NCI-H1092 (cell line): Measurements from ENCODE around the gene CCSER1.

Experiments
- DNase-seq: peaks from one replicate; lab custom pipeline; 2025; lab: John Stamatoyannopoulos, UW

Gene CCSER1

DNA sequence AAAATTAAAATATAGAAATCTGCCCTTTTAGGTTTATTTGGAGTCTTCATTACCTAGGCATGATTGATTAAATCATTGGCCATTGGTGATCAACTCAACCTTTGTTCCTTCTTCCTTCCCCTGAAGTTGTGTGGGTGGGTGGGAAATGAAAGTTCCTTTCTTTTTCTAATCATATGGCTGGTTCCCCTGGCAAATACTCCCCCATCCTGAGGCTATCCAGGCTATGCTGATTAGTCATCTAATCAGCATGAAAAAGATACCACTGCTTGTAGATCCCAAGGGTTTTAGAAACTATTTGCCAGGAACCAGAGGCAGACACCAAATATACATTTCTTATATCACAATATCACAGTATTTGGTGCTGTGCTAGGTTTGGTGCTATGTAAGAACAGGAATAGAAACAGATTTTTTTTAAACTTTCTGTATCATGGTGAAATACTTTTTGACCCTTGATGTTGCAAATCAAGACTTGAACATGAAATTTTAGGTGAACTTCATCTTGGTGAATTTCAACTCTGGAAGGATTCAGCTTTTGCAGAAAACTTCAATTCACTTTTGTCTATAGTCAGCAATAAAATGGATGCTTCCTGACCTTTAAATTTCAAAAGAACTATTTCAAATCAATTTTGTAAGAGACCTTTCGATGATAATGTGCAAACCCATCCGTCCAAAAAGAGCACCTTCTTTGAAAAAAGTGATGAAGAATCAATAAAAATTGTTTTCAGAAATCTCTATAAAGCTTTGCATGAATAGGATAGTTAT, 71.1 kb downstream of the CCSER1 start:
- DNase-seq: no peak

DNA sequence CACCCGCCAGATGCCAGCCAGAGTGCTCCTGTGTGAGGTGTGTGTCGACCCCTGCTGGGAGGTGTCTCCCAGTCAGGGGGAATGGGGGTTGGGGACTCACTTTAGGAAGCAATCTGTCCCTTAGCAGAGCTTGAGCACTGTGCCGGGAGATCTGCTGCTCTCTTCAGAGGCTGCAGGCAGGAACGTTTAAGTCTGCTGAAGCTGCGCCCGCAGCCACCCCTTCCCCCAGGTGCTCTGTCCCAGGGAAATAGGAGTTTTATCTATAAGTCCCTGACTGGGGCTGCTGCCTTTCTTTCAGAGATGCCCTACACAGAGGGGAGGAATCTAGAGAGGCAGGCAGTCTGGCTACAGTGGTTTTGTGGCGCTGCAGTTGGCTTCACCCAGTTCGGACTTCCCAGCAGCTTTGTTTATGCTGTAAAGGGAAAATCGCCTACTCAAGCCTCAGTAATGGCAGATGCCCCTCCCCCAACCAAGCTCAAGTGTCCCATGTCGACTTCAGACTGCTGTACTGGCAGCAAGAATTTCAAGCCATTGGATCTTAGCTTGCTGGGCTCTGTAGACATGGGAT, 80.8 kb downstream of the CCSER1 start:
- no peak for DNase-seq

DNA sequence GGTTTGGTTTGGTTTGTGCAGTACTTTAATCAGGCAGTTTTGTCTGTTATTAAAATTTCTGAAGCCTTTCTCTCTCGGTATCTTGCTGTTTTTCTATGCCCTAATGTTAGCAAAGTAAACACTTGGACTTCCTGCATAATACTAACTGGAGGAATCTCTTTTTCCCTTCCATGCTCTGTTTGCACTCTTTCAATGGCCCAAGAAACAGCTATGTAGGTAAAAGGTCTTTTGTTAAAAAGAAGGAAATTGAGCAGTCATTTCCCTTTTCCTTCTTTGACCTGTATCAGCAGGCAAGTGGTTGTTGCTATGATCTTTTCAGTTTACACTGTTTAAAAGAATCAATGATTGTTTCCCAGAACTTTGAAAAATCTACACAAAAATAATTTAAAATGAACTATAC, 82.7 kb downstream of the CCSER1 start:
- DNase-seq: no peak

DNA sequence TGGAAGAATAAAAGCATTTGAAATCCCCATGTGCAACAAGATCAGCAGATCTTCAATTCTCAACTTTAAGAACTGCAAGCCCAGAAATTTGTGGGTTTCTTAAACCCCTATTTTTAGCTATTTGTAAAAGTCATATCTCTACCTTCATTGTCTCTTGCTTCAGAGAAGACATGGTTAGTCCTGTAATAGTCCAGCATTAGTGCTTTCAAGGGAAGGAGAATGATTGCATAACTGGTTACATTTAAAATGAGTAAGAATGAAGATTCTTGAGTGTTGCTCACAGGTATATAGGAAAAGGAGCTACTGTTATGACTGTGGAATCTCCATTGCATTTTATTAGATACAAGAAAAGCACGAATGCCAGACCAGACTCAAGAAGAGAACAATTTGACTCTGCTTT, 84.0 kb downstream of the CCSER1 start:
- DNase-seq: no peak

DNA sequence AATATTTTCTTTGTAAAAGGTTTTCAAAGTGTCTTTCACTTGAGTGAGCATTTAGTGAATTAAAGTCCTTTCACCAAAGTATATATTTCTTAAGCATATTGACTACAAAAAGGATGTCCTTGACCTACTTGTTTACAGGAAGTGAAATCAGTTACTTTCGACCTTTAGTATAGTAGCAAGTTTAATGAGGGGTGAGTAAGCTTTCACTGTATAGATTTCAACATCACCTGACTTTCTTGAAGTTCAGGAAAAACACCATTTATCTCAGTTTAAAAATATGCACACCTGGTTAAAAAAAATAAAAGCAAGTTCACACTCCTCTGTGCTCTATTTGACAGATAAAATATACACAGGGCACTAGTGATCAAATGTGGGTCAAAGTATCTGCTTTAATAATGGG, 88.1 kb downstream of the CCSER1 start:
- DNase-seq: no peak

DNA sequence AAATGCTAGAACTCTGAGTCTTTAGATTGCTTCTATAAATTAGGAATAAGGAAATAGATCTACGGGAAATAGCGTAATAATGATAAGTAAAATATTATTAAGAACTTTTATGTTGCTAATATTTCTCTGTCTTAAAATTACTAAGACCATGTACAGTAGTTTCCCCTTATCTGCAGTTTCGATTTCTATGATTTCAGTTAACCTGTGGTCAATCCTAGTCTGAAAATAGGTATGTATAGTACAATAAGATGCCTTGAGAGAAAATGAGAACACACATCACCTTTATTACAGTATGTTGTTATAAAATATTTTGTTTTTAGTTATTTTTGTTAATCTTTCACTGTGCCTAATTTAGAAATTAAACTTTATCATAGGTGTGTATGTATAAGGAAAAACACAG, 92.6 kb downstream of the CCSER1 start:
- DNase-seq: no peak

DNA sequence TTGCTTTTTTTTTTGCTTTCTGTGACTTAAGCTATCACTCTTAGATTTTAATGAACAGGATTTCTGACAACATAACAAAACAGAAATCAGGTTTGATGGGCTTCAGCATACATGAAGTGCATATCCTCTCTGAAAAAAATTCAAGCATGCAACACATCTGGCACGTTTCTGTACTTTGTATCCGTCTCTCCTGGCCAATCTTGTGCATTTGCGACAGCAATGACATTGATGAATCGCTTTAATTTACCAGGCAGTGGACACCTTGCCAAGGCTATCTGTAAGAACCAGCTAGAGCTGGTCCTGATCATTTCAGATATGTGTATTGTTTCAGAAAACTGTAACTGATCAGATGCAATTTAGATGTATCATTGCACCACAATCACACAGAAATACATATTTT, 93.3 kb downstream of the CCSER1 start:
- DNase-seq: no peak

DNA sequence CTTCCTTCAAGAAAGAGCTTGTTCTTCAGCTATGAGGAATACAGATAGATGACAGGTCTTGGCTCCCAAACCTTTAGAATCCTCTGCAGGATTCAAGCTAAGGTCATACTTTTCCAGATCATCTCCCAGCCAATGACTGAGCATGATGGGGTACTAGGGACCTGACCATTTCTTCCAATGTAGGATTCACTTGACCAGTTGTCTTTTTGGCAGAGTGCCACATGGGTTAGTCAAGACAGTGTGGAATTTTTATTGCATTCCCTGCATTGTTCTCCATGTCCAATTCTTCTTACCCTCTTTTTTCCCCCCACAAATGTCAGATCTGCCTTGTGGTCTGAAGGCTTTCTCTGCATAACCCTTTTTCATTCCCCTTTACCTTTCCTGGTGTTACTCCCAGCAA, 99.5 kb downstream of the CCSER1 start:
- DNase-seq: no peak

DNA sequence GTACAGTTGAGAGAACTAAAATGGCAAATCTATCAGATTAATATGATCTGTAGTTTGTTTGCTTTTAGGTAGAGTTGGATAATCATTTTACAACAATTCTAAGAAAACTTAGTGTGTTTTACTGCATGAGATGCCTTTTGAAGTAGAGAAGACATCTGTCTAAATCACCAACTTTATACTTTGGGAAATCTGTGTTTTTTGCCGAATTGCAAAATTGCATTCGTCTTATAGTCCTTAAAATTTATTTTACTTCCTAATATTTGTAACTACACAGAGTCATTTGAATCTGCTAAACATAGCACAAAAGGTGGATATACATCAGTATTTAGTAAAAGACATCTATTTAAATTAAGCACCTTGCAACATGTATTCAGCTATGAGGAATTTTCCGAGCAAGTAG, 100.0 kb downstream of the CCSER1 start:
- no peak for DNase-seq

DNA sequence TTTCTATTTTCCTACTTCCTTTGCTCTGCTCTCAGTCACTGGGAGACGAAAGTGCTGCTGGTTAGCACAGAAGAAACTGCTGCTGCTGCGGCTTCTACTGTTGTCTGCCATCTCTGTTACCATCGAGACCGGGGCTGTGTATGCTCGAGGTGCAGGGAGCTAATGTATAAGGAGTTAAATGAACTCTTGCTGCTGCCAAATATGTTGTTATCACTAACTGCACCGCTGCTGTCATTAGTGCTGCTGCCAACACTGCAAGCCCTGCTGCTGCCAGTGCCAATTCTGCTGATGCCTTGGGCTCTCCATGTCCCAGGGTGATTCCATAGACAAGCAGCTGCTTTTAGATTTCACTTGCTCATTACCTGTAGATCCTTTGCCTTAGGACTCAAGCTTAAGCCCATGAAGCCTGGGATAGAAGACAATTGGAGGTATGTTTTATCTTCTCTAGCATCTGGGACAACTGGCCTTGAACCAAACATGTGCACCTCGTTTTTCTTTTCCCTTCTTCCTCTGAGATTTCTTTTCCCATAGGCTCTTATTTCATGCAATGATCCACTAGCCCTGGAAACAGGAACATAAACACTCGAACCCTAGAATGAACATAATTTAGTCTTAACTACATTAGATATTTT, 107.8 kb downstream of the CCSER1 start:
- peak; percentile 59 for DNase-seq

DNA sequence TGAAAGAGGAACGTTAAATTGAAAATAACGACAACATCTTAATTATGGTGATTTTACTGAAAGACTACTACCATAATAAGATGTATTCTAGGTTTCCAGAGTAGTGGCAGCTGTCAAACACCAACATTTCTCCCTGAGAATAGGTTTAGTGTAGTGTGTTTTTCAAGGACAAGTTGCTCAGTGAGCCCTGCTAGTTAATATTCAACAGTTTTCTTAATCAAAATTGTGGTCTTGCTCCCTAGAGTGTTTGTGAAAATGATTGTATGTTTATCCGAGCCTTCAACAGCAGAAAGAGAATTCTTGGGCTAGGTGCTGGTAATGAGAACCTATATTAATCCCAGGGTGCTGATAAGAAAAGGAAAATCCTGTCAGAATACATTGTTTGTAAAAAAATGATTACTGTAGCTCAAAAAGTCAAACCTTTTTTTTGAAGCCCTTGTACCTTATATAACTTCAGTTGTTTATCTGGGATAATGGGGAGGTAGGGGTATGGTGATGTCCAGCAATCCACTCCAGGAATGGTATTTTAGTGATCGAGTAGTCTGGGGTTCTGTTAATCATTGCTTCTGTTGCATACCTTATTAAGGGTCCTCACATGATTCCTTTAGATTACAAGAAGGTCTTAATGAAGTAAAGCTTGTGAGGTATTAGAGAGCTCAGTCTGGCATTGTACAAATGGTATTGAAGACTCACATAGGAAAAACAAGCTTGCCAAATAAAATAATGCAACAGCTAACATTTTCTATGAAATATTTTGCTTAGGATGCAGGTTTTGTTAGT, 110.7 kb downstream of the CCSER1 start:
- no peak for DNase-seq

DNA sequence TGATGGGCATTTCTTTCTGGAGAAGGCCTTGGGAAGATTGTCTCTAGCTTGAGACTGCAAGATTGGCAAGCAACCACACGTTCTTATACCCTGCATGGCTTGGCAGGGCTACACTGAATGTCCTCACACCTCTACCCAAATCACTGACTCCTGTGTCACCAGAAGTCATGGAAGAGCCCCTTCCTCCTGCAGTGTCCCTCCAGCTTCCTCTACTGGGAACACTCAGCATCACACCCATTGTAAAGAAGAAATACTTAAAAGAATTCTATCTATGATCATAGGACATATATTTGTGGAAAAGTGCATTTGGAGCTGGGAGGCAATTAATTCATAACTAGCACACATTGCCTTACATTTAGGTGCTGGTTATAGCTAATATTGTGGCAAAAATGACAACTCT, 113.1 kb downstream of the CCSER1 start:
- DNase-seq: no peak

DNA sequence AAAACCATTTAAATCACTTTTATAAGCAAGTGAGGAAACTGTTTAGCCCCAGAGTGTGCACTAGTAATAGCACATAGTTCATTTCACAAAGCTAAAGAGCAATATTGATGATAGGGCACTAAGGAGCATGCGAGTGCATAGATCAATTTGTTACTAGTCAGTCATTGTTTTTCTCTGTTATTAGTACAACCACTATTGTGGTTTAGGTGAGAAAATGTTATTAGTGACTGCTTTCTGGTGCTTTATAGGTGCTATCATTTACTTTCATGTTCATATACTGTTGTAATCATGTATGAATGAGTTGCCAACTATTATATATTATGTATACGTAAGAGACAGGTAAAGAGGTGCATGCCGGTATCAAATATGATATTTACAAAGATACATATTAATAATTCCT, 113.8 kb downstream of the CCSER1 start:
- no peak for DNase-seq

DNA sequence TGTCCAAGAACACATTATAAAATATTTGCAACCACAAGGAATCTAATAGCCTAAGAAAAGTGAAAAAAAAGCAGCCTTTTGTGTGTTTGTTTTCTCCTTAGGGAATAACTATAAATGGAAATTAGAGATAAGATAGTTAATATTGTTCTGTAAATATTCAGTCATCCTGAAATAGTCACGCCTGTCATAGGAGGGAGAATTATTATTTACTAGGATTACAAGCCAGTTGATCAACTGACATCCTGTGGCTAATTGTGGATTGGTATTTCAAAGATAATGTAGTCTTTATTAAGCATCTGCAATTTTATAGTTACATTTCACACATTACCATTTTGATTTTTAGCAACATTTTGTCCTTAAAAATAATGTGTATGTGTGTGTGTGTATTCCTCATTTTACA, 118.6 kb downstream of the CCSER1 start:
- no peak for DNase-seq

DNA sequence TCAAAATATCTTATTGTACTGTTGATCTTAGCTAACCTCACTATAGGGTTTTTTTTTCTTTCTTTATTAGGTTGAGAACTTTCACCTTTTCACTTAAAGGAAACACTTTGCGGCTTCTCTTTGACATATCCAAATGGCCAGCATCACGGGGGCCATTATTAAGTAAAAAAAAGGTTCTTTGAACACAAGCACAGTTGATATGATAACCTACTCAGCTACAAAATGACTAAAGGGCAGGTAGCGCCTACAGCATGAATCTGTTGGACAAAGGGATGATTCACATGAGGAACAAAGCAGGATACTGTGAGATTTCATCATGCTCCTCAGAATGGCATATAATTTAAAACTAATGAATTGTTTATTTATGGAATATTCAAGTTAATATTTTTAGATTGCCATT, 119.6 kb downstream of the CCSER1 start:
- no peak for DNase-seq

DNA sequence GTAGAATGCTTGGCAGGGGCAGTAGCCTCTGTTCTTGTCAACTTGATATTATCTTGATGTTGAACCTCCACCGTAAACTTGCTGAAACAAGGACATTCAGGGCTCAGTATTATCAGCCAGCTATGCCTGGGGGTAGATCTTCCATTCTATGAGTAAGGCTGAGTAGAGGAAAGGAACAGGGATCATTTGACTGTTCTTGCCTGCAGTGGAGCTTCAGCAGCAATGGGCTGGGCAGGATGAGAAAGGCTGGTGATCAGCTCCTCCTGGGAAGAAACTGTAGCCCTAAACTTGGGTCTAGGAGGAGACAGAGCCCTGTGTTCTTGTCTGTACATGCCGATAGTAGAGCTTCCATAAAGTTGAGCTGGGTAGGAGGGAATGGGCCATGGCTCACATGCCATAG, 127.2 kb downstream of the CCSER1 start:
- DNase-seq: no peak

DNA sequence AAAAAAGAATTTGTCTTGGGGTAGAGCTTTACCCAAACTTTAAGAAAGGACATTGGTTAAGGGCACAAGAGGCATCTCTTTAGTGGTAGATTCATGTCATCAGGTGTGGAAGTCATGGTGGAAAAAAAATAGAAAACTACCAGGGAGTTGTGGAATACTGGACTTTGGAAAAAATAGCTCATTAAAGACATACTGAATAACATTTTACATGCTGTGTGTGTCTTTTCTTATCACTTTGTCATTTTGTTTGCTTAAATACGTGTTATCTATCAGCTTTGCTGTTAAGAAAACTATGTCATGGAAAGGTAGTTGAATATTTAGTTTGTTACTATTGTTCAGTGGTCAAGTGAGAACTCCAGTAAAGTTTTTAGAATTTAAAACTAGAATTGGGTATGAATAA, 147.0 kb downstream of the CCSER1 start:
- DNase-seq: no peak

DNA sequence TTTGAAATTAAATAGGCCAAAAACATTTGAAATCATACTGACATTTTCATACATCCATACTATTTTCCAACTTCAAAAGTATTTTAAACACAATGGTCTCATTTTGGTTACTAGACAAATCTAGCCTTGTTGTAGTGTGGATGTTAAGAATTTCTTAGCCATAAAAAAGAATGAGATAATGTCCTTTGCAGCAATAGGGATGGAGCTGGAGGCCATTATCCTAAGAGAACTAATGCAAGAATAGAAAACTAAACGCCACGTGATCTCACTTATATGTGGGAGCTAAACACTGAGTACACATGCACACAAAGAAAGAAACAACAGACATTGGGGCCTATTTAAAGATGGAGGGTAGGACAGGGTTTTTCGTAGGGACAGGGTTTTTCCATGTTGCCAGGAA, 153.8 kb downstream of the CCSER1 start:
- DNase-seq: no peak

DNA sequence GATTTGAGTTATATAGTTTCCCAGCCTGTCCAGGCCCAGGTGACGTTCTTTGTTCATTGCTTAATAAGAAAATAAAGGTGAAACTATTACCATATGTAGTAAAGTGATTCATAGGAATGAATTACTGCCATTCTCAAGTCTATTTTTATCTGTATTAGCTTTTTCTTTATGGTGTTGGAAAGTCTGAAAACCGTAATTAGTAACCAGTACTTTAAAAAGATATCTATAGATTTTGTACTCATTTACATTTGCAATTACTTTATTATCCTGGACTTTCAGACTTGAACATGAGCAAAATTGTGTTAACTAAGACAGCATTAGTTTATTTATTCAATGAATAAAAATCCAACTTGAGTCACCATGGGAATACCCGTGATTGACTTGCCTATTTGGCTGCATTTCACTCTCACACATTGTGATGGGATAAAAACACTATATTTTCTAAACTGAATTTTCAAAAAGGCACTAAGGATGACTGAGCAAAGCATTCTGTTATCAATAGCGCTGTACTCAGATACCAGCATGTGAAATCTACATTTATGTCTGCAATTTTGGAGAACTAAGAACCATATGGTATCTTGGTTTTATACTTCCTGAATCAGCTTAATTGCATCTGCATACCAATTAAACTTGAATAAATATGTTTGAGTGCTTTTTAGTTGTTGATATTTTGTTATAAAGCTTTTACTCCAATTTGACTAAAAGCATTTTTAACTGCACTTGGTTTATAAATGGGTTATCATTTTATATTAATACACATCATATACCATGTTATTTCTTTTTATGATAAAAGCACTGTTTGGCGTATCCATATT, 154.6 kb downstream of the CCSER1 start:
- no peak for DNase-seq

DNA sequence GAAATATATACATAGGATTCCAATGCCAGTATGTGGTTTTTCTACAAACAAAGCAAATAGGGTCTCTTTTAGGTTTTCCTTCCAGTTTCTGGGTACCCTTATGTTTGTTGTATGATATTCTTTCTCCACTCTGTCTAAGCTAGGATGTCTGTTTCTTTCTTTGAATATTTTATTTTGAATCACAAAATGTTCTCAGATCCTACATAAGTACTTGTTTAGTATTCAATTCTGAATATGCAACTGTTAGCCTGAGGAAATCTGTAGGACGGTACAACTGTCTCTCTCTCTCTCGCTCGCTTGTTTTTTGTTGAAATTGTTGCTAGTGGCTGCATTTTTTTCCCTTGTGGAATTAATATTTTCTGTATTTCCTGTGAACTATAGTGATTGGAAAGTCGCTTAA, 163.2 kb downstream of the CCSER1 start:
- no peak for DNase-seq

DNA sequence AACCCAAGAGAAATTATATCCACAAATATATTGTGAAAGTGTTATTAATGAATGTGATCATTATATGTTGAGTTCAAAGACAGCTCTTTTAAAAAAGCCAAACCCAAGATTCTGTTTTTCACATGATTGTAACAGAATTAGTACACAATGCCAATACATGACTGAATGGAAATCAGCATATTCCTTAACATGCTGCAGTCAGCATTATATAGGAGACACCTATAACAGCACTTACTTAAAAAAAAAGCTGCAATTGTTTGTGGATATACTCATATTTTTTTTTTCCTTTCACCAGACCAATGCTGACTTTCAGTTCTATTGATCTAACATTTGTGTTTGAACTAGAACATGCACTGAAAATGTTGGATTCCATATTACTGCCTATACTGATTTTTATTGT, 165.2 kb downstream of the CCSER1 start:
- no peak for DNase-seq

DNA sequence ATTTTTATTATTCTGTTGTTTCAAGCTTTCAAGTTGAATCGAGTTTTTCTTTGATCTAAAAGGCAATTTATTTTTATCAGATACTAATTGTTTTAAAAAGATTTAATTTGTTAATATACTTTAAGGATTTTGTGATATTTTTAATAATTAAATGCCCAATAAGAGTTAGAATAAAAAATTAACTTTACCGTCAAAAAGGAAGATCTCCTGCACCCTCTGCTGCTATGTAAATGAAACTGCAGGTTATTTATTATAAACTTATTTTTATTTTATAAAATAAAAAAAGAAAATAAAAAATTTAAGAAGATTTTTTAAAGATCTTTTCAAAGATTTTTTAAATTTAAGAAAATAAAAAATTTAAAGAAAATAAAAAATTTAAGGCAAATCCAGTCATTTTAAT, 166.1 kb downstream of the CCSER1 start:
- DNase-seq: no peak
